H9 (cell line): ENCODE data around the gene LEPROT. TPM values are rescaled to one million over a fixed set of nuclear protein-coding genes. Genes with fewer than 3 reads are reported as not detected.

Source experiments
- DNase-seq: peaks from one replicate; pipeline ENCODE4 v3.0.0-alpha.2; 2017
- H2AFZ ChIP-seq: one replicate; pipeline ENCODE4 v1.6.1; 2013; ENCODE audit warnings: mild to moderate bottlenecking, low read length, control low read depth, moderate library complexity
- H2AK5ac ChIP-seq: 2 replicates; pipeline ENCODE4 v1.6.1; 2013; ENCODE audit warnings: low read length, control low read depth, mixed read lengths; ENCODE audit not compliant: insufficient read length
- H2BK120ac ChIP-seq: one replicate; pipeline ENCODE4 v1.6.1; 2013; ENCODE audit warnings: low read depth, mild to moderate bottlenecking, low read length, control low read depth, inconsistent platforms; ENCODE audit not compliant: poor library complexity, severe bottlenecking
- H2BK12ac ChIP-seq: 2 replicates; pipeline ENCODE4 v1.6.1; 2013; ENCODE audit warnings: low read length, control low read depth, mixed read lengths, low read depth; ENCODE audit not compliant: insufficient read length
- H2BK15ac ChIP-seq: 2 replicates; pipeline ENCODE4 v1.6.1; 2013; ENCODE audit warnings: low read depth, low read length, control low read depth
- H2BK20ac ChIP-seq: one replicate; pipeline ENCODE4 v1.6.1; 2013; ENCODE audit warnings: low read depth, mild to moderate bottlenecking, low read length, control low read depth, inconsistent platforms; ENCODE audit not compliant: poor library complexity, severe bottlenecking
- H2BK5ac ChIP-seq: 2 replicates; pipeline ENCODE4 v1.6.1; 2013; ENCODE audit warnings: low read length, control low read depth, mixed read lengths; ENCODE audit not compliant: insufficient read length
- H3K14ac ChIP-seq: 2 replicates; pipeline ENCODE4 v1.6.1; 2013; ENCODE audit warnings: low read length, control low read depth; ENCODE audit not compliant: insufficient read depth
- H3K18ac ChIP-seq: 2 replicates; pipeline ENCODE4 v1.6.1; 2013; ENCODE audit warnings: low read depth, mild to moderate bottlenecking, mixed read lengths, low read length, control low read depth; ENCODE audit not compliant: insufficient read length
- H3K23ac ChIP-seq: 2 replicates; pipeline ENCODE4 v1.6.1; 2013; ENCODE audit warnings: low read length, control low read depth, mixed read lengths, low read depth; ENCODE audit not compliant: insufficient read length
- H3K23me2 ChIP-seq: 2 replicates; pipeline ENCODE4 v1.6.1; 2013; ENCODE audit warnings: low read depth, mild to moderate bottlenecking, mixed read lengths, low read length, control low read depth; ENCODE audit not compliant: insufficient read length, poor library complexity, severe bottlenecking
- H3K27ac ChIP-seq: 2 replicates; pipeline ENCODE4 v1.5.1; 2013; ENCODE audit warnings: low read length, control low read depth, mixed read lengths, low read depth; ENCODE audit not compliant: insufficient read length
- H3K27me3 ChIP-seq: 2 replicates; pipeline ENCODE4 v1.6.1; 2013; ENCODE audit warnings: low read length, control low read depth, inconsistent platforms; ENCODE audit not compliant: insufficient read depth
- H3K4ac ChIP-seq: 2 replicates; pipeline ENCODE4 v1.6.1; 2013; ENCODE audit warnings: low read depth, mild to moderate bottlenecking, control low read depth, inconsistent platforms, low read length, moderate library complexity
- H3K4me1 ChIP-seq: 2 replicates; pipeline ENCODE4 v1.6.1; 2013; ENCODE audit warnings: low read length, control low read depth, inconsistent platforms; ENCODE audit not compliant: insufficient read depth
- H3K4me2 ChIP-seq: 2 replicates; pipeline ENCODE4 v1.6.1; 2013; ENCODE audit warnings: low read length, control low read depth, mixed read lengths; ENCODE audit not compliant: insufficient read length, insufficient read depth
- H3K56ac ChIP-seq: 2 replicates; pipeline ENCODE4 v1.6.1; 2013; ENCODE audit warnings: low read depth, mild to moderate bottlenecking, mixed read lengths, low read length, control low read depth; ENCODE audit not compliant: insufficient read length
- H3K79me1 ChIP-seq: 2 replicates; pipeline ENCODE4 v1.6.1; 2013; ENCODE audit warnings: low read depth, mild to moderate bottlenecking, moderate library complexity, low read length, control low read depth, inconsistent platforms; ENCODE audit not compliant: insufficient read depth, poor library complexity, severe bottlenecking
- H3K79me2 ChIP-seq: 2 replicates; pipeline ENCODE4 v1.6.1; 2013; ENCODE audit warnings: low read length, control low read depth, inconsistent platforms; ENCODE audit not compliant: insufficient read depth
- H3K9ac ChIP-seq: 2 replicates; pipeline ENCODE4 v1.6.1; 2013; ENCODE audit warnings: low read length, control low read depth, mixed read lengths; ENCODE audit not compliant: insufficient read length; ENCODE audit errors: extremely low read depth
- H3K9me3 ChIP-seq: one replicate; pipeline ENCODE4 v1.6.1; 2013; ENCODE audit warnings: low read depth, low read length, inconsistent platforms; ENCODE audit not compliant: control insufficient read depth
- H3T11ph ChIP-seq: one replicate; pipeline ENCODE4 v1.6.1; 2013; ENCODE audit warnings: mild to moderate bottlenecking, low read length, control low read depth, inconsistent platforms
- H4K20me1 ChIP-seq: one replicate; pipeline ENCODE4 v1.6.1; 2013; ENCODE audit not compliant: control insufficient read depth, insufficient read length, insufficient read depth
- H4K5ac ChIP-seq: 2 replicates; pipeline ENCODE4 v1.6.1; 2013; ENCODE audit warnings: low read depth, mild to moderate bottlenecking, mixed read lengths, low read length, control low read depth; ENCODE audit not compliant: insufficient read length
- H4K8ac ChIP-seq: replicated peaks from 2 replicates; pipeline ENCODE4 v1.6.1; 2013; ENCODE audit warnings: low read length, control low read depth, mixed read lengths, low read depth; ENCODE audit not compliant: insufficient read length
- H4K91ac ChIP-seq: 2 replicates; pipeline ENCODE4 v1.6.1; 2013; ENCODE audit warnings: low read depth, mild to moderate bottlenecking, moderate library complexity, mixed read lengths, low read length, control low read depth; ENCODE audit not compliant: insufficient read length
- H3K27ac Mint-ChIP-seq, 3 experiments: 2 replicates in 2 of 3; 3 replicates in 1 of 3; pipeline ENCODE4 v1.8.0; 2020 to 2021; ENCODE audit warnings: mixed read lengths in 3 of 3, mild to moderate bottlenecking in 1 of 3, moderate library complexity in 1 of 3
- H3K27me3 Mint-ChIP-seq: 2 replicates; pipeline ENCODE4 v1.8.0; 2021; ENCODE audit warnings: low read depth, mild to moderate bottlenecking, moderate library complexity, mixed read lengths
- H3K36me3 Mint-ChIP-seq, 3 experiments: 2 replicates in 2 of 3; 3 replicates in 1 of 3; pipeline ENCODE4 v1.8.0; 2020 to 2021; ENCODE audit warnings: low read depth in 3 of 3, mixed read lengths in 3 of 3; ENCODE audit not compliant: insufficient read depth in 1 of 3
- H3K4me1 Mint-ChIP-seq, 2 experiments: 2 replicates each; pipeline ENCODE4 v1.8.0; 2020; ENCODE audit warnings: mixed read lengths in 2 of 2
- H3K4me3 Mint-ChIP-seq, 2 experiments: 2 replicates in 1 of 2; 3 replicates in 1 of 2; pipeline ENCODE4 v1.8.0; 2020 to 2021; ENCODE audit warnings: mild to moderate bottlenecking in 2 of 2, mixed read lengths in 2 of 2, moderate library complexity in 1 of 2
- H3K9me3 Mint-ChIP-seq, 2 experiments: 2 replicates in 1 of 2; 3 replicates in 1 of 2; pipeline ENCODE4 v1.8.0; 2020; ENCODE audit warnings: mild to moderate bottlenecking in 2 of 2, mixed read lengths in 2 of 2, moderate library complexity in 1 of 2
- WGBS: extraction: QIAGEN DNeasy Blood & Tissue Kit; methylation state at CpG from one replicate; pipeline ENCODE4 v1.1.7; 2013; ENCODE audit warnings: missing lambda C conversion rate, low lambda C conversion rate, mixed read lengths; ENCODE audit not compliant: insufficient read length; ENCODE audit errors: extremely low coverage; 5-methylcytosine and 5-hydroxymethylcytosine counted together
- total RNA-seq: library from RNA; stranded (reverse); gene quantifications from 2 replicates; pipeline ENCODE4 v1.2.1, GENCODE V29; 2021
- TF ChIP-seq, protein P1 (sequence below): fragments of 200-600 bp; sonication (generic); conservative IDR thresholded peaks from 3 replicates; pipeline ENCODE4 v1.8.0; 2021; ENCODE audit warnings: antibody characterized with exemption, mild to moderate bottlenecking

The LEPROT gene
- total RNA-seq, 1 experiment from 2014 or later: 32.6 TPM

DNA sequence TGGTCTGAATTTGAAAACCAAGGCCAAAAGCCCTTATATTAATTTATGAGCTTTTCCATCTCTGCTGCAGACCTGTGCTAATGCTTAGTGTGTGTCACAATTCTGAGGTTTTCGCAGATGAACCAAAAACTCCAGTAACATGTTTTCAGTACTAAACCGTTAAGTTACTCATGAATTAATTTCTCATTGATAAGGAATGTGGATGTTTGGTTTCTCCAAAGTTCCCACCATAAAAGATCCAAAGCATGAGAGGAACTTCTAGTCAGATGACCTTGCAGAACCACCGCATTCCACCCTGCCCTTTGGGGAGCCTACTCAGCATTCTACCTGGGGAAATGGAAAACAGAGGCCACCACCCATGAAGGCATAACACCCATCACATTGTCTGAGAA lies 7.5 kb upstream of the LEPROT start:
- no peak overlapping the region for H2BK5ac ChIP-seq
- TF ChIP-seq, protein P1, sequence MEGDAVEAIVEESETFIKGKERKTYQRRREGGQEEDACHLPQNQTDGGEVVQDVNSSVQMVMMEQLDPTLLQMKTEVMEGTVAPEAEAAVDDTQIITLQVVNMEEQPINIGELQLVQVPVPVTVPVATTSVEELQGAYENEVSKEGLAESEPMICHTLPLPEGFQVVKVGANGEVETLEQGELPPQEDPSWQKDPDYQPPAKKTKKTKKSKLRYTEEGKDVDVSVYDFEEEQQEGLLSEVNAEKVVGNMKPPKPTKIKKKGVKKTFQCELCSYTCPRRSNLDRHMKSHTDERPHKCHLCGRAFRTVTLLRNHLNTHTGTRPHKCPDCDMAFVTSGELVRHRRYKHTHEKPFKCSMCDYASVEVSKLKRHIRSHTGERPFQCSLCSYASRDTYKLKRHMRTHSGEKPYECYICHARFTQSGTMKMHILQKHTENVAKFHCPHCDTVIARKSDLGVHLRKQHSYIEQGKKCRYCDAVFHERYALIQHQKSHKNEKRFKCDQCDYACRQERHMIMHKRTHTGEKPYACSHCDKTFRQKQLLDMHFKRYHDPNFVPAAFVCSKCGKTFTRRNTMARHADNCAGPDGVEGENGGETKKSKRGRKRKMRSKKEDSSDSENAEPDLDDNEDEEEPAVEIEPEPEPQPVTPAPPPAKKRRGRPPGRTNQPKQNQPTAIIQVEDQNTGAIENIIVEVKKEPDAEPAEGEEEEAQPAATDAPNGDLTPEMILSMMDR: no peak
- H3K4ac ChIP-seq: no peak overlapping the region
- no peaks in the 10 kb centered on the region for H3K9me3 ChIP-seq
- no peaks in the 10 kb centered on the region for H3K23me2 ChIP-seq
- H3K79me1 ChIP-seq: no peaks in the 10 kb centered on the region
- H3K36me3 Mint-ChIP-seq: no peaks in the 10 kb centered on the region
- H3K9ac ChIP-seq: no peak overlapping the region
- H3K27me3 Mint-ChIP-seq: no peaks in the 10 kb centered on the region
- H4K8ac ChIP-seq: no peak overlapping the region
- no peak overlapping the region for H3T11ph ChIP-seq
- no peak for DNase-seq
- no peak overlapping the region for H2BK20ac ChIP-seq
- H4K91ac ChIP-seq: no peak overlapping the region
- H2BK12ac ChIP-seq: no peak overlapping the region
- H2BK120ac ChIP-seq: no peak overlapping the region
- H3K23ac ChIP-seq: no peak overlapping the region
- no peaks in the 10 kb centered on the region for H3K9me3 Mint-ChIP-seq
- no peaks in the 10 kb centered on the region for H3K27me3 ChIP-seq
- H2AFZ ChIP-seq: no peak overlapping the region
- no peak overlapping the region for H3K56ac ChIP-seq
- H3K27ac ChIP-seq: no peak overlapping the region
- WGBS: no CpG with 5 or more reads among the region's 3 CpGs
- no peak overlapping the region for H2AK5ac ChIP-seq
- H3K14ac ChIP-seq: no peak overlapping the region
- H3K4me2 ChIP-seq: no peak overlapping the region
- H2BK15ac ChIP-seq: no peak overlapping the region
- H3K18ac ChIP-seq: no peak overlapping the region
- H3K4me1 Mint-ChIP-seq: peaks cover 20 to 28% of the 10 kb centered on the region in 2 experiments
- H3K4me3 Mint-ChIP-seq: no peak overlapping the region
- no peaks in the 10 kb centered on the region for H4K20me1 ChIP-seq
- H4K5ac ChIP-seq: no peak overlapping the region
- no peaks in the 10 kb centered on the region for H3K79me2 ChIP-seq
- H3K27ac Mint-ChIP-seq: no peak overlapping the region
- peaks cover 3% of the 10 kb centered on the region; the same call in 1 of the 2 replicates for H3K4me1 ChIP-seq
